Right lobe of liver (tissue), 6 donors: ENCODE data around the gene PRKN. TPM values are rescaled to one million over a fixed set of nuclear protein-coding genes. Genes with fewer than 3 reads are reported as not detected.

ENCODE experiments used
- ATAC-seq, 4 donors: fragments of 200-7000 bp; cut with Tn5 transposase; one replicate each; pipeline ENCODE4 v1.9.1; 2020; ENCODE audit warnings: mild to moderate bottlenecking in 4 of 4, moderate library complexity in 4 of 4
- DNase-seq, 3 donors: peaks; one replicate each; pipeline ENCODE4 v3.0.0-alpha.2; 2020
- H3K27ac ChIP-seq, 3 donors: fragments of 200-600 bp; one replicate each; pipeline ENCODE4 v1.8.0; 2022
- H3K27me3 ChIP-seq, 2 donors: fragments of 200-600 bp; one replicate each; pipeline ENCODE4 v1.8.0; 2022
- H3K36me3 ChIP-seq, 4 donors: fragments of 200-600 bp; sonication (generic) in 1 of 4; one replicate each; pipeline versions ENCODE4 v1.5.1 to v1.8.0; 2017 to 2022; ENCODE audit warnings: control low read depth in 1 of 4
- H3K4me1 ChIP-seq, 4 donors: fragments of 200-600 bp; sonication (generic) in 1 of 4; one replicate each; pipeline versions ENCODE4 v1.5.1 to v1.8.0; 2017 to 2022; ENCODE audit warnings: control low read depth in 1 of 4
- H3K4me3 ChIP-seq, 3 donors: fragments of 200-600 bp; one replicate each; pipeline ENCODE4 v1.8.0; 2022
- H3K9me3 ChIP-seq, 4 donors: fragments of 200-600 bp; sonication (generic) in 1 of 4; one replicate each; pipeline versions ENCODE4 v1.5.1 to v1.8.0; 2017 to 2022; ENCODE audit warnings: control low read depth in 1 of 4
- CTCF ChIP-seq, 4 donors: fragments of 200-600 bp in 3 of 4; fragments of 450-650 bp in 1 of 4; IDR thresholded peaks; one replicate each; pipeline versions ENCODE4 v1.5.1 to v1.8.0; 2016 to 2022; ENCODE audit warnings: antibody characterized with exemption in 4 of 4, mild to moderate bottlenecking in 2 of 4
- POLR2A ChIP-seq: fragments of 450-650 bp; IDR thresholded peaks from one replicate; pipeline ENCODE4 v1.6.1; 2017; ENCODE audit warnings: antibody characterized with exemption, mild to moderate bottlenecking
- WGBS: methylation state at CpG from one replicate; pipeline ENCODE4 v1.1.6; 2018; ENCODE audit warnings: low coverage, low lambda C conversion rate; ENCODE audit not compliant: insufficient coverage; ENCODE audit errors: missing lambda C conversion rate; 5-methylcytosine and 5-hydroxymethylcytosine counted together
- intact Hi-C, 2 donors: fragments of 100-400 bp; cut with DNase I; formaldehyde crosslinking; loops; one replicate each; pipeline versions ENCODE4 v1.11.2 to v1.14.1; 2022
- total RNA-seq, 6 experiments: library from RNA; depleted of rRNA in 2 of 6; stranded (reverse); fragments of >200 nt in 2 of 6; fragmentation: NEBNext Ultra II Directional in 3 of 6; extraction: Animal tissue kit (Norgen Biotek cat#: 25700) in 3 of 6; gene quantifications; one replicate each; pipeline versions ENCODE4 v1.1.0 to v1.2.4, GENCODE V29; 2016 to 2023
- donor health status: DM: no; HTN: yes; CAD: no.
- donor health status: DM: no; HTN: no; CAD: no.
- donor health status: DM: no; HTN: no; CAD: no.
- donor health status: DM: no; HTN: yes; CAD: no.
- donor health status: DM: no; HTN: yes; CAD: no.

Gene PRKN
- total RNA-seq, 6 experiments from 2014 or later = 1.1 to 3.7 (median 2.2) TPM

GRCh38 chr6:162627825-162628224 lies 99.7 kb downstream of the PRKN start:
- Histone ChIP-seq H3K27ac (no peak overlapping the region), H3K27me3 (no peaks in the 10 kb centered on the region), H3K36me3 (no peaks in the 10 kb centered on the region), H3K4me3 (no peak overlapping the region), H3K4me1 (peaks cover 0 to 13% (median 4%) of the 10 kb centered on the region in 4 donors), H3K9me3 (no peaks in the 10 kb centered on the region)
- 82% methylated on average over 5 of the region's 5 CpGs for WGBS
- TF ChIP-seq POLR2A (no peak), CTCF (IDR thresholded peaks at IDR 0.05) (no peak)
- DNase-seq = no peak
- ATAC-seq = no peak
- intact Hi-C loops = no loop called here

- no peak overlapping the region for H3K27ac ChIP-seq
- intact Hi-C loops = no loop called here
- no peaks in the 10 kb centered on the region for H3K36me3 ChIP-seq
- H3K27me3 ChIP-seq = no peaks in the 10 kb centered on the region
- 29% methylated on average over 4 of the region's 4 CpGs for WGBS
- no peaks in the 10 kb centered on the region for H3K9me3 ChIP-seq
- H3K4me1 ChIP-seq = peaks cover 0 to 13% (median 4%) of the 10 kb centered on the region in 4 donors
- DNase-seq (no peak), ATAC-seq (peak in 2 of 4 donors; percentile 56 to 74)
- TF ChIP-seq CTCF (IDR thresholded peaks at IDR 0.05) = no peak
- no peak for TF ChIP-seq POLR2A
- H3K4me3 ChIP-seq = no peak overlapping the region
These were observed 100.2 kb downstream of the PRKN start for GRCh38 chr6:162627362-162627761.

- DNase-seq = no peak
- 22% methylated on average over 1 of the region's 1 CpG for WGBS
- TF ChIP-seq CTCF (IDR thresholded peaks at IDR 0.05) (no peak), POLR2A (no peak)
- Histone ChIP-seq H3K4me3 (no peak overlapping the region), H3K9me3 (no peaks in the 10 kb centered on the region), H3K27ac (no peak overlapping the region), H3K36me3 (no peaks in the 10 kb centered on the region), H3K27me3 (no peaks in the 10 kb centered on the region), H3K4me1 (peaks cover 0 to 13% (median 4%) of the 10 kb centered on the region in 4 donors)
- intact Hi-C loops = no loop called here
- peak in 3 of 4 donors; percentile 36 to 58 (median 55) for ATAC-seq
These were observed 100.7 kb downstream of the PRKN start for GRCh38 chr6:162626869-162627268.

GRCh38 chr6:162625846-162626540 lies 101.6 kb downstream of the PRKN start:
- Histone ChIP-seq H3K36me3 (no peaks in the 10 kb centered on the region), H3K4me1 (peaks cover 0 to 13% (median 4%) of the 10 kb centered on the region in 4 donors), H3K9me3 (no peaks in the 10 kb centered on the region), H3K27me3 (no peaks in the 10 kb centered on the region), H3K4me3 (no peak overlapping the region), H3K27ac (no peak overlapping the region)
- DNase-seq (no peak), ATAC-seq (peak in 1 of 4 donors; percentile 36)
- TF ChIP-seq POLR2A = no peak
- no peak for TF ChIP-seq CTCF (IDR thresholded peaks at IDR 0.05)
- intact Hi-C loops = no loop called here
- WGBS = 48% methylated on average over 5 of the region's 5 CpGs
